ENCODE data around the gene SLC22A6. TPM values are rescaled to one million over a fixed set of nuclear protein-coding genes. Genes with fewer than 3 reads are reported as not detected.

Gene SLC22A6
- total and polyA plus RNA-seq, 2 experiments from 2014 or later: not detected

DNA sequence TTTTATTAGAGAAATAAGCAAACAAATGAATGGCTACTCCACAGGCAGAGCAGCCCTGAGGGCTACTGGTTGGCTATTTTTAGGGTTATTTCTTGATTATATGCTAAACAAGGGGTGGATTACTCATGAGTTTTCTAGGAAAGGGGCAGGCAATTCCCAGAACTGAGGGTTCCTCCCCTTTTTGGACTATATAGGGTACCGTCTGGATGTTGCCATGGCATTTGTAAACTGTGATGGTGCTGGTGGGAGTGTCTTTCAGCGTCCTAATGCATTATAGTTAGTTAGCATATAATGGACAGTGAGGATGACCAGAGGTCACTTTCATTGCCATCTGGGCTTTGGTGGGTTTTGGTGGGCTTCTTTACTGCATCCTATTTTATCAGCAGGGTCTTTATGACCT is 19.2 kb downstream of the SLC22A6 start:
- no peaks in the 10 kb centered on the region for H3K9me3 ChIP-seq (ENCODE audit: low read depth)
- H3K4me3 ChIP-seq: no peak overlapping the region
- no peak for TF ChIP-seq CTCF (IDR thresholded peaks at IDR 0.05; ENCODE audit: low read depth, low read length)
- peaks cover 3% of the 10 kb centered on the region for H3K27me3 ChIP-seq
- no peaks in the 10 kb centered on the region for H3K4me1 ChIP-seq (ENCODE audit: low read depth)
- no peak overlapping the region for H3K27ac ChIP-seq
- no peaks in the 10 kb centered on the region for H3K36me3 ChIP-seq
- no peak for DNase-seq (ENCODE audit: low read depth in 1 of 2, low spot score in 1 of 2)

GRCh38 chr11:62962391-62962790 is 22.4 kb downstream of the SLC22A6 start:
- H3K4me1 ChIP-seq (ENCODE audit: low read depth): peaks cover 5% of the 10 kb centered on the region
- H3K27me3 ChIP-seq: no peaks in the 10 kb centered on the region
- H3K4me3 ChIP-seq: no peak overlapping the region
- TF ChIP-seq CTCF (IDR thresholded peaks at IDR 0.05; ENCODE audit: low read depth, low read length): no peak
- H3K36me3 ChIP-seq: no peaks in the 10 kb centered on the region
- H3K9me3 ChIP-seq (ENCODE audit: low read depth): no peaks in the 10 kb centered on the region
- DNase-seq (ENCODE audit: low read depth in 1 of 2, low spot score in 1 of 2): no peak
- H3K27ac ChIP-seq: no peak overlapping the region

DNA sequence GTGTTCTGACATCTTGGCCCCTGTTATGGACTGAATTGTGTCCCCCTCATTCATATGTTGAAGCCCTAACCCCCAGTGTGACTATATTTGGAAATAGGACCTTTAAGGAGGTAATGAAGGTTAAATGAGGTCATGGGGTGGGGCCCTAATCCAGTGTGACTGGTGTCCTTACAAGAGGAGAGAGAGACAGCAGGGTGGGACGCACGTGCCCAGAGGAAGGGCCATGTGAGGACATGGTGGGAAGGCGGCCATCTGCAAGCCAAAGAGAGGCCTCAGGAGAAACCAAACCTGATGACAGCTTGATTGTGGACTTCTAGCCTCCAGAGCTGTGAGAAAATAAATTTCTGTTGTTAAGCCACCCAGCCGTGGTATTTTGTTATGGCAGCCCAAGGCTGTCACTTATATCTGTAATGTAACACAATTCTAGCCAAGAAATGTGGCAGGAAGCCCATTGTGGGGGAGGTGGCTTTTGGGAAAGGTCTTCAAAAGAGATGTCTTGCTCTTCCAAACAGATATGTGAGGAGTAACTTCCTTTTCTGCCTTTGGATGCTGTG is 23.7 kb downstream of the SLC22A6 start:
- no peak overlapping the region for H3K27ac ChIP-seq
- peaks cover 5% of the 10 kb centered on the region for H3K4me1 ChIP-seq (ENCODE audit: low read depth)
- no peaks in the 10 kb centered on the region for H3K36me3 ChIP-seq
- no peaks in the 10 kb centered on the region for H3K9me3 ChIP-seq (ENCODE audit: low read depth)
- H3K27me3 ChIP-seq: no peaks in the 10 kb centered on the region
- H3K4me3 ChIP-seq: no peak overlapping the region
- no peak for TF ChIP-seq CTCF (IDR thresholded peaks at IDR 0.05; ENCODE audit: low read depth, low read length)
- peak in 1 of 2 donors; percentile 21 for DNase-seq (ENCODE audit: low read depth in 1 of 2, low spot score in 1 of 2)

DNA sequence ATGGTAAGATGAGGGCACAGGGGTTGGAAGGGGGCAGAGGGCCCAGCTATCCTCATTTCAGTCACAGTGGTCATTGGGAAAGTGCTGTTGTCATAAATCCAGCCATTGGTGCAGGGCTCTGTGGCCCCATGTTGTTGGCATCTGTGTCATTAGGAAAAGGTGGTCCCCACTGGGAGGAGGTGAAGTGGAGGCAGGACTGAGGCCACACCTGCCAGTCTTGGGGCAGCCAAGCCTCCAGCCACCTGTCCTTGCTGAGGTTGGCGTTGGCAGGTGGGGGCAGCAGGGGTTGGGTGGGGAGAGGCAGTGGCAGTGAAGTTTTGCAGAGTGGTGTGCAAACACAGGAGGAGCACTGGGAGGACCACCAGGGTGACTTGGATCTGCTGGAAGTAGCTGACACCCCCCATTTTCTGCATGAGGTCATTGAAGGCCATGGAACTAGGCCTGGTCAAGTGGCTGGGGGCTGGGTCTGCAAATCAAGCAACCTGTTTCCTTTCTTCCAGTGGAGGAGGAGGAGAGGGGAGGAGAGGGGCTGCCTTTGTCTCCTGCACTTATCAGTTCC is 25.3 kb downstream of the SLC22A6 start:
- peaks cover 5% of the 10 kb centered on the region for H3K4me1 ChIP-seq (ENCODE audit: low read depth)
- no peak for DNase-seq (ENCODE audit: low read depth in 1 of 2, low spot score in 1 of 2)

GRCh38 chr11:62958547-62959421 is 26.0 kb downstream of the SLC22A6 start:
- TF ChIP-seq CTCF (IDR thresholded peaks at IDR 0.05; ENCODE audit: low read depth, low read length): no peak
- peak overlapping the region; percentile 10 for H3K27ac ChIP-seq
- no peaks in the 10 kb centered on the region for H3K9me3 ChIP-seq (ENCODE audit: low read depth)
- no peaks in the 10 kb centered on the region for H3K36me3 ChIP-seq
- peaks cover 5% of the 10 kb centered on the region for H3K4me1 ChIP-seq (ENCODE audit: low read depth)
- DNase-seq (ENCODE audit: low read depth in 1 of 2, low spot score in 1 of 2): peak in 1 of 2 donors; percentile 61
- H3K4me3 ChIP-seq: no peak overlapping the region
- no peaks in the 10 kb centered on the region for H3K27me3 ChIP-seq

More for the DNA sequence above, 25.3 kb downstream of the SLC22A6 start:
- H3K9me3 ChIP-seq (ENCODE audit: low read depth): no peaks in the 10 kb centered on the region
- TF ChIP-seq CTCF (IDR thresholded peaks at IDR 0.05; ENCODE audit: low read depth, low read length): no peak
- H3K27me3 ChIP-seq: no peaks in the 10 kb centered on the region
- no peak overlapping the region for H3K4me3 ChIP-seq
- no peaks in the 10 kb centered on the region for H3K36me3 ChIP-seq
- peak overlapping the region; percentile 10 for H3K27ac ChIP-seq
